Measurements from ENCODE around the gene GNB5.

GNB5 gene

DNA sequence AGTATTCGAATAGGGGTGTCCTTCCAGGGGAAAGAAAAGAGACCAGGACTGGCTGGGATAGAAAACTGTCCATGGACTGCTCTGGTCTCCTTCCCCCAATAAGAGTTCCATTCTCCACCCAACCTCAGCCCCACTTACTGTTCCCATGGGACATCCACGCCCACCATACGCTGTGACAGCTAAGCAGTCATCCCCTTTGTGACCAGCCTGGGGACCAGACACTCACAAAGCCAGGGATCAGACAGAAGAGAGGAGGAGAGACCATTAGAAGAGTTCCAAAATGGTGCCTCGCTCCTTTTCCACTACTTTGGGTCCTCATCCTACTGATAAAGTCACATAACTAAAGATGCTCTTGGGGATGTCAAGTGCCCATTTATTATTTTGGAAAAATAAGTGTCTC is 27.6 kb upstream of the GNB5 start:
- TF ChIP-seq RARB (CRISPR knock-in tag; IDR thresholded peaks at IDR 0.05) (no peak), PPARA (CRISPR knock-in tag; IDR thresholded peaks at IDR 0.05; ENCODE audit: borderline replicate concordance) (no peak), ZNF70 (CRISPR knock-in tag; IDR thresholded peaks at IDR 0.05) (no peak), ESRRG (CRISPR knock-in tag; IDR thresholded peaks at IDR 0.05) (no peak), ARNTL (CRISPR knock-in tag; IDR thresholded peaks at IDR 0.05; ENCODE audit: borderline replicate concordance, low read depth) (no peak), ZC3H10 (CRISPR knock-in tag; IDR thresholded peaks at IDR 0.05) (no peak), ZNF8 (CRISPR knock-in tag; IDR thresholded peaks at IDR 0.05) (no peak), SNAI2 (CRISPR knock-in tag; IDR thresholded peaks at IDR 0.05) (no peak), ISL1 (CRISPR knock-in tag; IDR thresholded peaks at IDR 0.05) (no peak), BACH2 (CRISPR knock-in tag; IDR thresholded peaks at IDR 0.05; ENCODE audit: borderline replicate concordance) (no peak), ZFP30 (CRISPR knock-in tag; IDR thresholded peaks at IDR 0.05) (no peak), GLIS3 (CRISPR knock-in tag; IDR thresholded peaks at IDR 0.05) (no peak), CSDC2 (CRISPR knock-in tag; IDR thresholded peaks at IDR 0.05) (no peak)
- TF ChIP-seq, protein P1, sequence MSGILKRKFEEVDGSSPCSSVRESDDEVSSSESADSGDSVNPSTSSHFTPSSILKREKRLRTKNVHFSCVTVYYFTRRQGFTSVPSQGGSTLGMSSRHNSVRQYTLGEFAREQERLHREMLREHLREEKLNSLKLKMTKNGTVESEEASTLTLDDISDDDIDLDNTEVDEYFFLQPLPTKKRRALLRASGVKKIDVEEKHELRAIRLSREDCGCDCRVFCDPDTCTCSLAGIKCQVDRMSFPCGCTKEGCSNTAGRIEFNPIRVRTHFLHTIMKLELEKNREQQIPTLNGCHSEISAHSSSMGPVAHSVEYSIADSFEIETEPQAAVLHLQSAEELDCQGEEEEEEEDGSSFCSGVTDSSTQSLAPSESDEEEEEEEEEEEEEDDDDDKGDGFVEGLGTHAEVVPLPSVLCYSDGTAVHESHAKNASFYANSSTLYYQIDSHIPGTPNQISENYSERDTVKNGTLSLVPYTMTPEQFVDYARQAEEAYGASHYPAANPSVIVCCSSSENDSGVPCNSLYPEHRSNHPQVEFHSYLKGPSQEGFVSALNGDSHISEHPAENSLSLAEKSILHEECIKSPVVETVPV (CRISPR knock-in tag; IDR thresholded peaks at IDR 0.05): no peak
- TF ChIP-seq, protein P2, sequence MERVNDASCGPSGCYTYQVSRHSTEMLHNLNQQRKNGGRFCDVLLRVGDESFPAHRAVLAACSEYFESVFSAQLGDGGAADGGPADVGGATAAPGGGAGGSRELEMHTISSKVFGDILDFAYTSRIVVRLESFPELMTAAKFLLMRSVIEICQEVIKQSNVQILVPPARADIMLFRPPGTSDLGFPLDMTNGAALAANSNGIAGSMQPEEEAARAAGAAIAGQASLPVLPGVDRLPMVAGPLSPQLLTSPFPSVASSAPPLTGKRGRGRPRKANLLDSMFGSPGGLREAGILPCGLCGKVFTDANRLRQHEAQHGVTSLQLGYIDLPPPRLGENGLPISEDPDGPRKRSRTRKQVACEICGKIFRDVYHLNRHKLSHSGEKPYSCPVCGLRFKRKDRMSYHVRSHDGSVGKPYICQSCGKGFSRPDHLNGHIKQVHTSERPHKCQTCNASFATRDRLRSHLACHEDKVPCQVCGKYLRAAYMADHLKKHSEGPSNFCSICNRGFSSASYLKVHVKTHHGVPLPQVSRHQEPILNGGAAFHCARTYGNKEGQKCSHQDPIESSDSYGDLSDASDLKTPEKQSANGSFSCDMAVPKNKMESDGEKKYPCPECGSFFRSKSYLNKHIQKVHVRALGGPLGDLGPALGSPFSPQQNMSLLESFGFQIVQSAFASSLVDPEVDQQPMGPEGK (CRISPR knock-in tag; IDR thresholded peaks at IDR 0.05; ENCODE audit: borderline replicate concordance): no peak
- TF ChIP-seq, protein P3, sequence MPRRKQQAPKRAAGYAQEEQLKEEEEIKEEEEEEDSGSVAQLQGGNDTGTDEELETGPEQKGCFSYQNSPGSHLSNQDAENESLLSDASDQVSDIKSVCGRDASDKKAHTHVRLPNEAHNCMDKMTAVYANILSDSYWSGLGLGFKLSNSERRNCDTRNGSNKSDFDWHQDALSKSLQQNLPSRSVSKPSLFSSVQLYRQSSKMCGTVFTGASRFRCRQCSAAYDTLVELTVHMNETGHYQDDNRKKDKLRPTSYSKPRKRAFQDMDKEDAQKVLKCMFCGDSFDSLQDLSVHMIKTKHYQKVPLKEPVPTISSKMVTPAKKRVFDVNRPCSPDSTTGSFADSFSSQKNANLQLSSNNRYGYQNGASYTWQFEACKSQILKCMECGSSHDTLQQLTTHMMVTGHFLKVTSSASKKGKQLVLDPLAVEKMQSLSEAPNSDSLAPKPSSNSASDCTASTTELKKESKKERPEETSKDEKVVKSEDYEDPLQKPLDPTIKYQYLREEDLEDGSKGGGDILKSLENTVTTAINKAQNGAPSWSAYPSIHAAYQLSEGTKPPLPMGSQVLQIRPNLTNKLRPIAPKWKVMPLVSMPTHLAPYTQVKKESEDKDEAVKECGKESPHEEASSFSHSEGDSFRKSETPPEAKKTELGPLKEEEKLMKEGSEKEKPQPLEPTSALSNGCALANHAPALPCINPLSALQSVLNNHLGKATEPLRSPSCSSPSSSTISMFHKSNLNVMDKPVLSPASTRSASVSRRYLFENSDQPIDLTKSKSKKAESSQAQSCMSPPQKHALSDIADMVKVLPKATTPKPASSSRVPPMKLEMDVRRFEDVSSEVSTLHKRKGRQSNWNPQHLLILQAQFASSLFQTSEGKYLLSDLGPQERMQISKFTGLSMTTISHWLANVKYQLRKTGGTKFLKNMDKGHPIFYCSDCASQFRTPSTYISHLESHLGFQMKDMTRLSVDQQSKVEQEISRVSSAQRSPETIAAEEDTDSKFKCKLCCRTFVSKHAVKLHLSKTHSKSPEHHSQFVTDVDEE (CRISPR knock-in tag; IDR thresholded peaks at IDR 0.05): no peak
- TF ChIP-seq, protein P4, sequence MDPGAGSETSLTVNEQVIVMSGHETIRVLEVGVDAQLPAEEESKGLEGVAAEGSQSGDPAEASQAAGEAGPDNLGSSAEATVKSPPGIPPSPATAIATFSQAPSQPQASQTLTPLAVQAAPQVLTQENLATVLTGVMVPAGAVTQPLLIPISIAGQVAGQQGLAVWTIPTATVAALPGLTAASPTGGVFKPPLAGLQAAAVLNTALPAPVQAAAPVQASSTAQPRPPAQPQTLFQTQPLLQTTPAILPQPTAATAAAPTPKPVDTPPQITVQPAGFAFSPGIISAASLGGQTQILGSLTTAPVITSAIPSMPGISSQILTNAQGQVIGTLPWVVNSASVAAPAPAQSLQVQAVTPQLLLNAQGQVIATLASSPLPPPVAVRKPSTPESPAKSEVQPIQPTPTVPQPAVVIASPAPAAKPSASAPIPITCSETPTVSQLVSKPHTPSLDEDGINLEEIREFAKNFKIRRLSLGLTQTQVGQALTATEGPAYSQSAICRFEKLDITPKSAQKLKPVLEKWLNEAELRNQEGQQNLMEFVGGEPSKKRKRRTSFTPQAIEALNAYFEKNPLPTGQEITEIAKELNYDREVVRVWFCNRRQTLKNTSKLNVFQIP (CRISPR knock-in tag; IDR thresholded peaks at IDR 0.05; ENCODE audit: borderline replicate concordance, low read depth): no peak
- TF ChIP-seq, protein P5, sequence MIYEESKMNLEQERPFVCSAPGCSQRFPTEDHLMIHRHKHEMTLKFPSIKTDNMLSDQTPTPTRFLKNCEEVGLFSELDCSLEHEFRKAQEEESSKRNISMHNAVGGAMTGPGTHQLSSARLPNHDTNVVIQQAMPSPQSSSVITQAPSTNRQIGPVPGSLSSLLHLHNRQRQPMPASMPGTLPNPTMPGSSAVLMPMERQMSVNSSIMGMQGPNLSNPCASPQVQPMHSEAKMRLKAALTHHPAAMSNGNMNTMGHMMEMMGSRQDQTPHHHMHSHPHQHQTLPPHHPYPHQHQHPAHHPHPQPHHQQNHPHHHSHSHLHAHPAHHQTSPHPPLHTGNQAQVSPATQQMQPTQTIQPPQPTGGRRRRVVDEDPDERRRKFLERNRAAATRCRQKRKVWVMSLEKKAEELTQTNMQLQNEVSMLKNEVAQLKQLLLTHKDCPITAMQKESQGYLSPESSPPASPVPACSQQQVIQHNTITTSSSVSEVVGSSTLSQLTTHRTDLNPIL (CRISPR knock-in tag; IDR thresholded peaks at IDR 0.05; ENCODE audit: low read depth): no peak

DNA sequence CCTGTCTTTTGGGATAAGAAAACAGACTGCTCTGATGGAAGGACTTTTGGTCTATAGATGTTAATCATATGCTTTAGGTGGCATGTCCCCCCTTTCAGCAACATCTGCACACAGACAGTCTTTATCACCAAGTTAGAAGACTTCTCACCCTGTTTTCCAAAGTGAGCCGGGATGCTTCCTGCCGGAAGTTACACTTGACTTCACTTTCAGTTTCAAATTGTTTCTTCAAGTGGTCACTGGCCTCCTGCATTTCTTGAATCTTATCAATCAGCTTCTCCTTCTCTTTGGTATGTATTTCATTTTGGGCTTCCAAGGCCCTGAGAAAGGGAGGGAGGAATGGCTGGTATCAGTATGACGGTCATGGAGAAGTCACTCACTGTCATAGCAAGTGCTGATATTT is 27.2 kb upstream of the GNB5 start:
- no peak for TF ChIP-seq PPARA (CRISPR knock-in tag; IDR thresholded peaks at IDR 0.05; ENCODE audit: borderline replicate concordance)
- TF ChIP-seq ARNTL (CRISPR knock-in tag; IDR thresholded peaks at IDR 0.05; ENCODE audit: borderline replicate concordance, low read depth): no peak
- no peak for TF ChIP-seq TCF4 (CRISPR knock-in tag; IDR thresholded peaks at IDR 0.05; ENCODE audit: borderline replicate concordance)
- TF ChIP-seq TOX (CRISPR knock-in tag; IDR thresholded peaks at IDR 0.05; ENCODE audit: borderline replicate concordance): no peak
- TF ChIP-seq, protein P5 (CRISPR knock-in tag; IDR thresholded peaks at IDR 0.05; ENCODE audit: low read depth): no peak
- TF ChIP-seq ISL1 (CRISPR knock-in tag; IDR thresholded peaks at IDR 0.05): no peak
- TF ChIP-seq ZFP3 (CRISPR knock-in tag; IDR thresholded peaks at IDR 0.05): no peak
- no peak for TF ChIP-seq ESRRG (CRISPR knock-in tag; IDR thresholded peaks at IDR 0.05)
- no peak for TF ChIP-seq RARB (CRISPR knock-in tag; IDR thresholded peaks at IDR 0.05)
- TF ChIP-seq GLIS3 (CRISPR knock-in tag; IDR thresholded peaks at IDR 0.05): no peak
- TF ChIP-seq BACH2 (CRISPR knock-in tag; IDR thresholded peaks at IDR 0.05; ENCODE audit: borderline replicate concordance): no peak
- TF ChIP-seq, protein P2 (CRISPR knock-in tag; IDR thresholded peaks at IDR 0.05; ENCODE audit: borderline replicate concordance): no peak
- no peak for TF ChIP-seq SNAI2 (CRISPR knock-in tag; IDR thresholded peaks at IDR 0.05)
- no peak for TF ChIP-seq CSDC2 (CRISPR knock-in tag; IDR thresholded peaks at IDR 0.05)
- TF ChIP-seq, protein P3 (CRISPR knock-in tag; IDR thresholded peaks at IDR 0.05): no peak
- TF ChIP-seq ZNF8 (CRISPR knock-in tag; IDR thresholded peaks at IDR 0.05): no peak
- TF ChIP-seq ZFP30 (CRISPR knock-in tag; IDR thresholded peaks at IDR 0.05): no peak
- TF ChIP-seq ZNF70 (CRISPR knock-in tag; IDR thresholded peaks at IDR 0.05): no peak
- no peak for TF ChIP-seq ZNF565 (CRISPR knock-in tag; conservative IDR thresholded peaks at IDR 0.05; ENCODE audit: low read depth)
- ATAC-seq: no peak

More for the DNA sequence above, 27.6 kb upstream of the GNB5 start:
- no peak for ATAC-seq

All from SK-N-SH treated with all-trans-retinoic acid at 6 μM for 48 hours (cell line).